IMR-90 (cell line): Measurements from ENCODE around the gene GK. TPM values are rescaled to one million over a fixed set of nuclear protein-coding genes. Genes with fewer than 3 reads are reported as not detected.

Experiments used
- ATAC-seq: fragments of 200-7000 bp; cut with Tn5 transposase; 2 replicates; pipeline ENCODE4 v1.9.1; 2020; ENCODE audit warnings: low read depth, mild to moderate bottlenecking, moderate library complexity
- BruUV-seq: library from RNA; stranded (reverse); fragments of 400-500 nt; replicated peaks from 2 replicates; lab custom pipeline; 2021; lab: Mats Ljungman, UMichigan
- CTCF ChIA-PET: fragments of 300-600 bp; formaldehyde crosslinking; extraction: SDS; loops from one replicate; lab custom pipeline; 2021; ENCODE audit warnings: antibody characterized with exemption; lab: Yijun Ruan, JAX
- POLR2A ChIA-PET: fragments of 300-600 bp; sonication (Branson Sonifier 250); formaldehyde crosslinking; loops from one replicate; lab custom pipeline; 2022; ENCODE audit warnings: antibody characterized with exemption; ENCODE audit not compliant: unreplicated experiment; lab: Charles Lee
- DNase-seq: peaks from one replicate; pipeline ENCODE4 v3.0.0; 2013
- H2AFZ ChIP-seq: replicated peaks from 2 replicates; pipeline ENCODE3; 2013; ENCODE audit warnings: low read length, mild to moderate bottlenecking; ENCODE audit not compliant: poor library complexity
- H2AK5ac ChIP-seq: 2 replicates; pipeline ENCODE4 v1.6.1; 2013; ENCODE audit warnings: low read depth, low read length, inconsistent platforms
- H2AK9ac ChIP-seq: replicated peaks from 2 replicates; pipeline ENCODE3; 2013; ENCODE audit warnings: mild to moderate bottlenecking, low read depth, low read length, moderate library complexity; ENCODE audit not compliant: poor library complexity
- H2BK120ac ChIP-seq: 2 replicates; pipeline ENCODE4 v1.6.1; 2013; ENCODE audit warnings: low read depth, low read length, inconsistent platforms
- H2BK15ac ChIP-seq: 3 replicates; pipeline ENCODE4 v1.6.1; 2013; ENCODE audit warnings: low read depth, low read length, inconsistent platforms
- H2BK20ac ChIP-seq: 2 replicates; pipeline ENCODE4 v1.6.1; 2013; ENCODE audit warnings: low read depth, mild to moderate bottlenecking, inconsistent platforms, low read length, moderate library complexity
- H2BK5ac ChIP-seq: 2 replicates; pipeline ENCODE4 v1.6.1; 2013; ENCODE audit warnings: mild to moderate bottlenecking, low read depth, low read length, inconsistent platforms; ENCODE audit not compliant: poor library complexity, severe bottlenecking
- H3K14ac ChIP-seq: replicated peaks from 2 replicates; pipeline ENCODE4 v1.6.1; 2013; ENCODE audit warnings: low read depth, low read length, inconsistent platforms
- H3K18ac ChIP-seq: 2 replicates; pipeline ENCODE4 v1.6.1; 2013; ENCODE audit warnings: low read depth, low read length, control low read depth
- H3K23ac ChIP-seq: 2 replicates; pipeline ENCODE4 v1.6.1; 2013; ENCODE audit warnings: low read depth, low read length, inconsistent platforms
- H3K27ac ChIP-seq: 2 replicates; pipeline ENCODE4 v1.5.1; 2013; ENCODE audit warnings: mild to moderate bottlenecking, control low read depth, low read length; ENCODE audit not compliant: insufficient read depth
- H3K27me3 ChIP-seq: 2 replicates; pipeline ENCODE4 v1.6.1; 2013; ENCODE audit warnings: low read length; ENCODE audit not compliant: control insufficient read depth, insufficient read depth
- H3K36me3 ChIP-seq: 2 replicates; pipeline ENCODE4 v1.6.1; 2013; ENCODE audit warnings: low read length, mixed read lengths; ENCODE audit not compliant: control insufficient read depth, insufficient read depth
- H3K4ac ChIP-seq: 2 replicates; pipeline ENCODE4 v1.6.1; 2013; ENCODE audit warnings: low read depth, low read length, inconsistent platforms
- H3K4me1 ChIP-seq: 2 replicates; pipeline ENCODE4 v1.6.1; 2013; ENCODE audit warnings: low read length, mixed read lengths; ENCODE audit not compliant: control insufficient read depth, insufficient read depth
- H3K4me2 ChIP-seq: 2 replicates; pipeline ENCODE4 v1.6.1; 2013; ENCODE audit warnings: low read depth, mild to moderate bottlenecking, control low read depth, low read length, moderate library complexity
- H3K4me3 ChIP-seq: 2 replicates; pipeline ENCODE4 v1.5.1; 2013; ENCODE audit warnings: low read depth, mild to moderate bottlenecking, control low read depth, low read length, moderate library complexity; ENCODE audit not compliant: insufficient read depth
- H3K56ac ChIP-seq: 2 replicates; pipeline ENCODE4 v1.6.1; 2013; ENCODE audit warnings: low read length, inconsistent platforms; ENCODE audit not compliant: insufficient read depth; ENCODE audit errors: extremely low read depth
- H3K79me1 ChIP-seq, 2 experiments: 2 replicates each; pipeline ENCODE4 v1.6.1; 2013; ENCODE audit warnings: low read length in 2 of 2, inconsistent platforms in 1 of 2, low read depth in 1 of 2
- H3K9ac ChIP-seq: 2 replicates; pipeline ENCODE4 v1.6.1; 2013; ENCODE audit warnings: low read depth, low read length, control low read depth
- H3K9me1 ChIP-seq: 2 replicates; pipeline ENCODE4 v1.6.1; 2013; ENCODE audit warnings: low read length, inconsistent platforms; ENCODE audit not compliant: insufficient read depth
- H3K9me3 ChIP-seq: 2 replicates; pipeline ENCODE4 v1.6.1; 2013; ENCODE audit warnings: low read length; ENCODE audit not compliant: control insufficient read depth, insufficient read depth
- H4K20me1 ChIP-seq: 2 replicates; pipeline ENCODE4 v1.6.1; 2013; ENCODE audit warnings: low read length, inconsistent platforms; ENCODE audit not compliant: insufficient read depth
- H4K5ac ChIP-seq: 2 replicates; pipeline ENCODE4 v1.6.1; 2013; ENCODE audit warnings: mild to moderate bottlenecking, low read depth, low read length, control low read depth
- H4K8ac ChIP-seq, 2 experiments: 2 replicates each; pipeline ENCODE4 v1.6.1; 2013; ENCODE audit warnings: low read depth in 2 of 2, low read length in 2 of 2, control low read depth in 1 of 2, inconsistent platforms in 1 of 2
- H4K91ac ChIP-seq: 2 replicates; pipeline ENCODE4 v1.6.1; 2013; ENCODE audit warnings: low read depth, low read length, inconsistent platforms; ENCODE audit not compliant: insufficient read depth
- BHLHE40 ChIP-seq: fragments of 150-350 bp; IDR thresholded peaks from 2 replicates; pipeline ENCODE4 v1.6.1; 2016; ENCODE audit warnings: mild to moderate bottlenecking, low read depth, low read length
- CHD1 ChIP-seq: IDR thresholded peaks from 2 replicates; pipeline ENCODE4 v1.6.1; 2012; ENCODE audit warnings: low read depth, low read length, improper control_type of control experiment
- CTCF ChIP-seq: conservative IDR thresholded peaks from 2 replicates; pipeline ENCODE4 v1.5.1; 2012; ENCODE audit warnings: mild to moderate bottlenecking, low read depth, low read length, improper control_type of control experiment
- FOS ChIP-seq: fragments of 150-350 bp; IDR thresholded peaks from 2 replicates; pipeline ENCODE4 v1.6.1; 2016; ENCODE audit warnings: low read depth, low read length
- MAFK ChIP-seq: IDR thresholded peaks from 2 replicates; pipeline ENCODE4 v1.6.1; 2012; ENCODE audit warnings: low read depth, low read length, improper control_type of control experiment
- POLR2A ChIP-seq: IDR thresholded peaks from 2 replicates; pipeline ENCODE4 v1.6.1; 2012; ENCODE audit warnings: mild to moderate bottlenecking, low read depth, low read length
- RAD21 ChIP-seq: IDR thresholded peaks from 2 replicates; pipeline ENCODE4 v1.6.1; 2012; ENCODE audit warnings: low read length, improper control_type of control experiment
- RCOR1 ChIP-seq: IDR thresholded peaks from 2 replicates; pipeline ENCODE4 v1.6.1; 2012; ENCODE audit warnings: mild to moderate bottlenecking, low read length, improper control_type of control experiment; ENCODE audit not compliant: insufficient replicate concordance
- RFX5 ChIP-seq: IDR thresholded peaks from 2 replicates; pipeline ENCODE4 v1.8.0; 2012; ENCODE audit warnings: low read depth, mild to moderate bottlenecking, low read length, moderate library complexity
- SMC3 ChIP-seq: fragments of 150-350 bp; IDR thresholded peaks from 2 replicates; pipeline ENCODE4 v1.6.1; 2016; ENCODE audit warnings: low read depth, mild to moderate bottlenecking, antibody characterized with exemption, low read length, moderate library complexity
- WGBS, 2 experiments: methylation state at CpG; one replicate each; pipeline versions ENCODE4 v1.1.5 to v1.1.7; 2013; ENCODE audit warnings: missing lambda C conversion rate in 2 of 2; ENCODE audit not compliant: insufficient read length in 1 of 2; ENCODE audit errors: extremely low coverage in 2 of 2; 5-methylcytosine and 5-hydroxymethylcytosine counted together
- dilution Hi-C: fragments of 300-500 bp; cut with HindIII; formaldehyde crosslinking; loops from one replicate; pipeline ENCODE4 v1.14.3; 2018; ENCODE audit warnings: low sequenced_read_pairs; ENCODE audit not compliant: unreplicated experiment
- in situ Hi-C: fragments of 300-500 bp; cut with MboI; formaldehyde crosslinking; loops from 3 replicates; pipeline ENCODE4 v1.14.3; 2019; ENCODE audit warnings: low sequenced_read_pairs, inconsistent platforms, mixed read lengths
- intact Hi-C: fragments of 100-400 bp; cut with micrococcal nuclease; formaldehyde crosslinking; loops from 2 replicates; pipeline ENCODE4 v1.10.0; 2022
- polyA plus RNA-seq, 3 experiments: library from polyadenylated mRNA; depleted of rRNA; stranded (reverse); fragments of >200 nt; gene quantifications; 2 replicates each; pipeline ENCODE4 v1.2.3, GENCODE V29; 2012; ENCODE audit warnings: low replicate concordance in 1 of 3
- total RNA-seq: library from RNA; depleted of rRNA; stranded (reverse); fragments of >200 nt; gene quantifications from 2 replicates; pipeline ENCODE4 v1.2.3, GENCODE V29; 2012
- TF ChIP-seq, protein P1 (sequence below): fragments of 150-350 bp; IDR thresholded peaks from 2 replicates; pipeline ENCODE4 v1.6.1; 2016; ENCODE audit warnings: low read depth, mild to moderate bottlenecking, low read length, moderate library complexity, borderline replicate concordance
- TF ChIP-seq, protein P2 (sequence below): fragments of 150-350 bp; IDR thresholded peaks from 2 replicates; pipeline ENCODE4 v1.6.1; 2017; ENCODE audit warnings: mild to moderate bottlenecking, antibody characterized with exemption, low read length, low read depth

GK gene
- total and polyA plus RNA-seq, 2 of the 4 experiments (the other 2 are of a cell fraction) = 7.6 to 9.3 TPM

DNA sequence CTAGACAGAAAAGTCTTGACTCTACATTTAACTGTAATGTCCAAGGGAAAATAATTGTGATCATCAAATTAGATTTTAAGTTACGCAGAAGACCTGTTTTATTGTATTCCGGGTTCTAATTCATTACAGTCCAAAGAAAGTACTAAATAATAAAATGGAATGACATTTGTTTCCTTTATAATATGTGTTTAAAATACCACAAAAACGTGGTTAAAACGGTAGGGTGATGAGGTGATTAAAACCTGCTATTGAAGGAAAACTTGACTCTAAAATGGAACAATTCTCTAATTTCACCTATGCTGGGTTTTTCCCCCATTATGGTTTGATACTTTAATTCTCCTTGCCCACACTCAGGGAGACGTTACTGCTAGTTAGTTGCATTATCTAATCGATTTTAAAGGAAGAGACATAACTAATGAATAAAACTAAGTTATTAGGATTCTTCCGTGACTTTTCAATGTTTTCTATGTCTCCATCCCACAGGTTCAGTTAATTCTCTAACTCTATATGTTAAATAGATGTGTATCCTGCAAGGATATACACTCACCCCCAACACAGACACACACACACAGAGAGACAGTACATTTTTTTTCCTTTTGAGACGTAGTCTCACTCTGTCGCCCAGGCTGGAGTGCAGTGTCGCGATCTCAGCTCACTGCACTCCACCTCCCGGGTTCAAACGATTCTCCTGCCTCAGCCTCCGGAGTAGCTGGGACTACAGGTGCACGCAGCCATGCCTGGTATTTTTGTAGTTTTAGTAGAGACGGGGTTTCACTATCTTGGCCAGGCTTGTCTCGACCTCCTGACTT is 80.8 kb downstream of the GK start (continued):
- TF ChIP-seq BHLHE40 = no peak

- Histone ChIP-seq H3K4me3 (no peak overlapping the region), H3K4ac (no peak overlapping the region), H4K8ac (no peak overlapping the region), H3K18ac (no peak overlapping the region), H3K4me2 (no peak overlapping the region), H4K91ac (no peak overlapping the region), H2AK9ac (no peak overlapping the region), H2AK5ac (no peak overlapping the region), H2BK120ac (no peak overlapping the region), H3K9me1 (no peaks in the 10 kb centered on the region), H2AFZ (no peak overlapping the region), H4K5ac (no peak overlapping the region), H3K4me1 (no peaks in the 10 kb centered on the region), H3K79me1 (no peaks in the 10 kb centered on the region), H4K20me1 (no peaks in the 10 kb centered on the region), H3K56ac (no peak overlapping the region), H3K23ac (no peak overlapping the region), H2BK5ac (no peak overlapping the region), H3K27ac (no peak overlapping the region), H2BK20ac (no peak overlapping the region), H3K14ac (no peak overlapping the region), H3K9me3 (no peaks in the 10 kb centered on the region), H3K36me3 (no peaks in the 10 kb centered on the region; the same call in 1 of the 2 replicates), H3K9ac (no peak overlapping the region), H2BK15ac (no peak overlapping the region), H3K27me3 (no peaks in the 10 kb centered on the region)
- ATAC-seq (no peak), DNase-seq (no peak)
- dilution Hi-C loops (no loop called here), intact Hi-C loops (no loop called here), in situ Hi-C loops (no loop called here)
- TF ChIP-seq FOS (no peak), MAFK (no peak), RFX5 (no peak), RCOR1 (no peak), POLR2A (no peak), CTCF (no peak), RAD21 (no peak), SMC3 (no peak), CHD1 (no peak)
- TF ChIP-seq, protein P1, sequence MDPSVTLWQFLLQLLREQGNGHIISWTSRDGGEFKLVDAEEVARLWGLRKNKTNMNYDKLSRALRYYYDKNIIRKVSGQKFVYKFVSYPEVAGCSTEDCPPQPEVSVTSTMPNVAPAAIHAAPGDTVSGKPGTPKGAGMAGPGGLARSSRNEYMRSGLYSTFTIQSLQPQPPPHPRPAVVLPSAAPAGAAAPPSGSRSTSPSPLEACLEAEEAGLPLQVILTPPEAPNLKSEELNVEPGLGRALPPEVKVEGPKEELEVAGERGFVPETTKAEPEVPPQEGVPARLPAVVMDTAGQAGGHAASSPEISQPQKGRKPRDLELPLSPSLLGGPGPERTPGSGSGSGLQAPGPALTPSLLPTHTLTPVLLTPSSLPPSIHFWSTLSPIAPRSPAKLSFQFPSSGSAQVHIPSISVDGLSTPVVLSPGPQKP = no peak
- TF ChIP-seq, protein P2, sequence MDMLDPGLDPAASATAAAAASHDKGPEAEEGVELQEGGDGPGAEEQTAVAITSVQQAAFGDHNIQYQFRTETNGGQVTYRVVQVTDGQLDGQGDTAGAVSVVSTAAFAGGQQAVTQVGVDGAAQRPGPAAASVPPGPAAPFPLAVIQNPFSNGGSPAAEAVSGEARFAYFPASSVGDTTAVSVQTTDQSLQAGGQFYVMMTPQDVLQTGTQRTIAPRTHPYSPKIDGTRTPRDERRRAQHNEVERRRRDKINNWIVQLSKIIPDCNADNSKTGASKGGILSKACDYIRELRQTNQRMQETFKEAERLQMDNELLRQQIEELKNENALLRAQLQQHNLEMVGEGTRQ = no peak
- no CpG with 5 or more reads among the region's 3 CpGs for WGBS, 2 experiments
- ChIA-PET POLR2A (no interaction called here), CTCF (interaction anchor here (0.6 to 1.7 kb wide), 2 partner anchors 10 to 468 kb away, joined by 3 to 6 read pairs; no protein-coding TSS in a partner anchor)
- no TSS peak for BruUV-seq
Observed at GRCh38 chrX:30734782-30735181, 81.6 kb downstream of the GK start.
